AG04450 (cell line): Measurements from ENCODE around the gene B3GALT4. TPM values are rescaled to one million over a fixed set of nuclear protein-coding genes. Genes with fewer than 3 reads are reported as not detected.

ENCODE experiments used
- CTCF ChIA-PET: fragments of 300-600, 350-600 bp; formaldehyde crosslinking; extraction: SDS; loops from one replicate; lab custom pipeline; 2022; ENCODE audit warnings: antibody characterized with exemption, inconsistent platforms; lab: Charles Lee
- POLR2A ChIA-PET: fragments of 350-600 bp; formaldehyde crosslinking; extraction: SDS; loops from one replicate; lab custom pipeline; 2021; ENCODE audit warnings: antibody characterized with exemption, inconsistent platforms; lab: Yijun Ruan, JAX
- DNase-seq: peaks from one replicate; pipeline ENCODE4 v3.0.0-alpha.2; 2011; ENCODE audit warnings: low read depth, low spot score
- H3K27ac ChIP-seq: one replicate; pipeline ENCODE4 v1.5.1; 2012; ENCODE audit warnings: low read depth, low read length, control low read depth
- H3K27me3 ChIP-seq: one replicate; pipeline ENCODE4 v1.6.0; 2012; ENCODE audit warnings: low read length; ENCODE audit not compliant: control insufficient read depth, insufficient read depth
- H3K4me3 ChIP-seq: 2 replicates; pipeline ENCODE4 v1.5.1; 2011; ENCODE audit warnings: mild to moderate bottlenecking, low read depth, low read length, control low read depth
- H3K9me3 ChIP-seq: 2 replicates; pipeline ENCODE4 v1.5.1; 2012; ENCODE audit warnings: low read length; ENCODE audit not compliant: control insufficient read depth, insufficient read depth
- polyA minus RNA-seq: library from RNA; depleted of rRNA, polyadenylated mRNA; stranded (reverse); fragments of >200 nt; gene quantifications from 2 replicates; pipeline ENCODE4 v1.2.3, GENCODE V29; 2011; rRNA and poly(A)+ RNA removed
- polyA plus RNA-seq: library from polyadenylated mRNA; depleted of rRNA; stranded (reverse); fragments of >200 nt; gene quantifications from 2 replicates; pipeline ENCODE4 v1.2.3, GENCODE V29; 2011; rRNA removed
- TF ChIP-seq, protein P1 (sequence below): IDR thresholded peaks from 2 replicates; pipeline ENCODE4 v1.5.1; 2011; ENCODE audit warnings: low read depth, low read length, control low read depth, inconsistent platforms

B3GALT4 gene
- 1.1 and 1.4 TPM in 2 replicates for polyA plus RNA-seq
- polyA minus RNA-seq: 1.7 and 2.7 TPM in 2 replicates

DNA sequence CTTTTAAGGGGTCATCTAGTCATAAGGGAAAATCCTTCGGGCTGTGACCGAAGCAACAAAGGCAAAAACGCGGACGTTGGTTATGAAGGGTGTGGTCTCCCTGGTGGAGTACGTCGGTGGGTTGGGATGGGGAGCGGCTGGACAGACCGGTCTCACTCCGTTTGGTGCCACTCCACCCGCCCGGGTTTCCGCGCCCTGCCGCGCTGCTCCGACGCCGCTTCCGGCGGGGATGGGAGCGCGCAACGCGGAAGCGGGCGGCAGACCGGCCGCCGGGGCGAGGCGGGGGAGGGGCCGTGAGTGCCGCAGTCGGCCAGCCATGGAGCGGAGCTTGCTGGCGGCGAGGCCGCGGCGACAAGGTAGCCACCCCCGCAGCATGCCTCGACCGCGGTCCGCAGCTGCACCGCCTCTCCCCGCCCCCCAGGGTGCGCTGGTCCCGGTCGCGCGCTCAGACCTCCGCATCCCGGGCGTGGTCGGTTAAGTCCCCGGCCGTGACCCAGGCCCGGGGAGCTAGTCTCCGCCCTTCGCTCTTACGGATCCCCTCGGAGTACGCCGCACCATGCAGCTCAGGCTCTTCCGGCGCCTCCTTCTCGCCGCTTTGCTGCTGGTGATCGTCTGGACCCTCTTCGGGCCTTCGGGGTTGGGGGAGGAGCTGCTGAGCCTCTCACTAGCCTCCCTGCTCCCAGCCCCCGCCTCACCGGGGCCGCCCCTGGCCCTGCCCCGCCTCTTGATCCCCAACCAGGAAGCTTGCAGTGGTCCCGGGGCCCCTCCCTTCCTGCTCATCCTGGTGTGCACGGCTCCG, at the start of gene B3GALT4:
TSS of gene B3GALT4 (plus strand) at position 260 of the 799 bp plus-strand sequence. CDS start at position 557, 297 bp downstream.
- ChIA-PET CTCF (interaction anchor here (1.2 to 2.0 kb wide), 3 partner anchors 12 to 130 kb away, joined by 4 to 8 read pairs (median 4); partner anchors contain the start of gene WDR46), POLR2A (interaction anchor here (0.6 to 3.2 kb wide), 11 partner anchors 11 to 306 kb away, joined by 3 to 18 read pairs (median 7); partner anchors contain the start of genes PFDN6, RGL2, RING1 and WDR46)
- TF ChIP-seq, protein P1, sequence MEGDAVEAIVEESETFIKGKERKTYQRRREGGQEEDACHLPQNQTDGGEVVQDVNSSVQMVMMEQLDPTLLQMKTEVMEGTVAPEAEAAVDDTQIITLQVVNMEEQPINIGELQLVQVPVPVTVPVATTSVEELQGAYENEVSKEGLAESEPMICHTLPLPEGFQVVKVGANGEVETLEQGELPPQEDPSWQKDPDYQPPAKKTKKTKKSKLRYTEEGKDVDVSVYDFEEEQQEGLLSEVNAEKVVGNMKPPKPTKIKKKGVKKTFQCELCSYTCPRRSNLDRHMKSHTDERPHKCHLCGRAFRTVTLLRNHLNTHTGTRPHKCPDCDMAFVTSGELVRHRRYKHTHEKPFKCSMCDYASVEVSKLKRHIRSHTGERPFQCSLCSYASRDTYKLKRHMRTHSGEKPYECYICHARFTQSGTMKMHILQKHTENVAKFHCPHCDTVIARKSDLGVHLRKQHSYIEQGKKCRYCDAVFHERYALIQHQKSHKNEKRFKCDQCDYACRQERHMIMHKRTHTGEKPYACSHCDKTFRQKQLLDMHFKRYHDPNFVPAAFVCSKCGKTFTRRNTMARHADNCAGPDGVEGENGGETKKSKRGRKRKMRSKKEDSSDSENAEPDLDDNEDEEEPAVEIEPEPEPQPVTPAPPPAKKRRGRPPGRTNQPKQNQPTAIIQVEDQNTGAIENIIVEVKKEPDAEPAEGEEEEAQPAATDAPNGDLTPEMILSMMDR: peak; percentile 45
- Histone ChIP-seq H3K27me3 (no peaks in the 10 kb centered on the region), H3K4me3 (peak within 1 kb of the TSS; percentile 50), H3K9me3 (no peaks in the 10 kb centered on the region), H3K27ac (peak within 1 kb of the TSS; percentile 68)
- DNase-seq: no peak

DNA sequence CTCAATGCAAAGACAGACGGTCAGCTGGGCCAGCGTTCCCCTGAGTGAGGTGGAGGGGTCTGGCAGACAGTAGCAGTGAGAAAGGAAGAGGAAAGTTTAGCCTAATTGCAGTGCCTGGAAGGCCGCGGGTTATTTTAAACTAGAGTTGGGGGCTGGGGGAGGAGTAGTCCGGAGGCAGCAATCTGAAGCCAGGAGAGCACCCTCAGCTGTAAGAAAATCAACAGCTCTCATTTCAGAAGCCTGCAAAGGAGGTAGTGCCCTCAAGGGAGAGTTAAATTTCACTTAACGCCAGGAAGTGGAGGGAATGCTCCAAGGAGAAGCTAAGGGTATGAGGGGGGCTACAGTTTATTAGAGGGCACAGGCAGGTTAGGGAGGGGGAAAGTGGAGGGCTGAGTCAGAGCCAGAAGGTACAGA, 41.7 kb upstream of the B3GALT4 start:
- DNase-seq: no peak
- H3K9me3 ChIP-seq: no peaks in the 10 kb centered on the region
- H3K27ac ChIP-seq: no peak overlapping the region
- H3K4me3 ChIP-seq: no peak overlapping the region
- ChIA-PET POLR2A (no interaction called here), CTCF (interaction anchor here (1.0 to 8.3 kb wide), 2 partner anchors 12 to 14 kb away, joined by 4 to 48 read pairs; no protein-coding TSS in a partner anchor)
- peaks cover 33% of the 10 kb centered on the region for H3K27me3 ChIP-seq
- TF ChIP-seq, protein P1: no peak

DNA sequence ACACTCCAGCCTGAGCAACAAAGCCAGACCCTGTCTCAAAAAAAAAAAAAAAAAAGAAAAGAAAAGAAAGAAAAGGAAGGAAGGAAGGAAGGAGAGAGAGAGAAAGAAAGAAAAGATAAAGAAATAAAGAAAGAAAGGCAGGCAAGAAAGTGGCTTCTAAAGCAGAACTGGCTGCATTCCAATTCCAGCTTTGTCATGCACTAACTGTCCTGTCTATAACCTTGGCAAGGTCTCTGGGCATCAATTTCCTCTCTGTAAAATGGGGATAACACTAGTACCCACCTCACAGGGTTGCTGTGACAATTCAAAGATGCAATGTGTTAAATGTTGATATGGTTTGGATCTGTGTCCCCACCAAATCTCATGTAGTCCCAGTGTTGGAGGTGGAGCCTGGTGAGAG, 40.6 kb upstream of the B3GALT4 start:
- Histone ChIP-seq H3K9me3 (no peaks in the 10 kb centered on the region), H3K27me3 (peaks cover 36% of the 10 kb centered on the region), H3K4me3 (no peak overlapping the region), H3K27ac (no peak overlapping the region)
- POLR2A ChIA-PET: no interaction called here
- TF ChIP-seq, protein P1: no peak
- CTCF ChIA-PET: interaction anchor here (1.0 to 8.3 kb wide), 2 partner anchors 10 to 13 kb away, joined by 4 to 48 read pairs; no protein-coding TSS in a partner anchor
- DNase-seq: no peak

- no peak for DNase-seq
- Histone ChIP-seq H3K27me3 (peaks cover 36% of the 10 kb centered on the region), H3K4me3 (no peak overlapping the region), H3K9me3 (no peaks in the 10 kb centered on the region), H3K27ac (no peak overlapping the region)
- ChIA-PET CTCF (interaction anchor here (8.3 kb wide), 1 partner anchor 12 kb away, joined by 48 read pairs; no protein-coding TSS in a partner anchor), POLR2A (no interaction called here)
- TF ChIP-seq, protein P1: no peak
Observed at GRCh38 chr6:33236852-33237251, 40.1 kb upstream of the B3GALT4 start.

GRCh38 chr6:33237741-33238140, 39.2 kb upstream of the B3GALT4 start:
- ChIA-PET POLR2A (no interaction called here), CTCF (interaction anchor here (8.3 kb wide), 1 partner anchor 11 kb away, joined by 48 read pairs; no protein-coding TSS in a partner anchor)
- Histone ChIP-seq H3K27ac (no peak overlapping the region), H3K27me3 (peaks cover 33% of the 10 kb centered on the region), H3K9me3 (no peaks in the 10 kb centered on the region), H3K4me3 (no peak overlapping the region)
- TF ChIP-seq, protein P1: no peak
- DNase-seq: no peak
